ENCODE data around the gene ARID3B. TPM values are rescaled to one million over a fixed set of nuclear protein-coding genes. Genes with fewer than 3 reads are reported as not detected.

ARID3B gene
- total and polyA plus RNA-seq, 9 donors, result 1.2 to 4.9 (median 2.7) TPM

DNA sequence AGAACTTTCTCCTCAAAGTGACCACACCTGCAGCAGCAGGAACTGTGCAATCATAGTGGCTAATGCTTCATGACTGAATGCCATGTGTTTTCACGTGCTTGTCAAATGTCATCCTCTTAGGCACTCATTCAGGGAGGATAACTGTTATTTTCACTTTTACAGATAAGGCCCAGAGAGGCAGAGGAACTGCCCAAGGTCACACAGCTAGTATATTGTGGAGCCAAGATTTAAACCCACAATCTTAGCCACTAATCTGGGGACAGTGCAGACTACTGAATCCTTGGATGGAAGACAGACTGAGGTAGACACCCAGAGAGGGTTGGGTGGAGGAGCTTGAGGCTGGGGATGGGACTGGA lies 64.8 kb downstream of the ARID3B start:
- intact Hi-C loops (cut with DNase I), result no loop called here
- WGBS, 3 donors, result 50 to 58% (median 56%) methylated on average over 1 of the region's 1 CpG

DNA sequence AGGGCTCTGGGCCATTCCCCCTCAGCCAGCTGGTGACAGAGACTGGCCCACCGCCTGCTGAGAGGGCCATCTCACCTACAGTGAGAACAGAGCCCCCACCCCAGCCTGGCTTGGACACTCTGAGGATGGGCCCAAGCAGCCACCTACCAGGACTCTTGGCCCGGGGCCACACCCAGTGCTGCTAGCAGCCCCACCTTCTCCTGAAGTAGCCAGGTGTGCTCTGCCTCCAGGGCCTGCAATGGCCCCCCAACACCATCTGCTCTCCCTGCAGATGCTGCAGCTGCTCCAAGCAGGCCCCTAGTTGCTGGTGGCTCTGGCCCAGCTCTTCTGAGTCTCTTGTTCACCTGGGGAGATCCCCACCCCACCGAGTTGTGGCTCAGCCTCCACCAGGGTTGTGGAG lies 67.8 kb downstream of the ARID3B start:
- Histone ChIP-seq H3K9me3 (no peaks in the 10 kb centered on the region), H3K27ac (no peak overlapping the region), H3K4me1 (ENCODE audit: insufficient read depth) (peaks cover 9% of the 10 kb centered on the region), H3K4me3 (no peak overlapping the region), H3K36me3 (no peaks in the 10 kb centered on the region), H3K27me3 (no peaks in the 10 kb centered on the region)
- 70 to 93% (median 75%) methylated on average over 3 of the region's 3 CpGs for WGBS, 3 donors
- intact Hi-C loops (cut with DNase I), result no loop called here
- no peak for TF ChIP-seq POLR2A (IDR thresholded peaks at IDR 0.05)
- no peak for TF ChIP-seq EP300 (IDR thresholded peaks at IDR 0.05)
- TF ChIP-seq, protein P1, sequence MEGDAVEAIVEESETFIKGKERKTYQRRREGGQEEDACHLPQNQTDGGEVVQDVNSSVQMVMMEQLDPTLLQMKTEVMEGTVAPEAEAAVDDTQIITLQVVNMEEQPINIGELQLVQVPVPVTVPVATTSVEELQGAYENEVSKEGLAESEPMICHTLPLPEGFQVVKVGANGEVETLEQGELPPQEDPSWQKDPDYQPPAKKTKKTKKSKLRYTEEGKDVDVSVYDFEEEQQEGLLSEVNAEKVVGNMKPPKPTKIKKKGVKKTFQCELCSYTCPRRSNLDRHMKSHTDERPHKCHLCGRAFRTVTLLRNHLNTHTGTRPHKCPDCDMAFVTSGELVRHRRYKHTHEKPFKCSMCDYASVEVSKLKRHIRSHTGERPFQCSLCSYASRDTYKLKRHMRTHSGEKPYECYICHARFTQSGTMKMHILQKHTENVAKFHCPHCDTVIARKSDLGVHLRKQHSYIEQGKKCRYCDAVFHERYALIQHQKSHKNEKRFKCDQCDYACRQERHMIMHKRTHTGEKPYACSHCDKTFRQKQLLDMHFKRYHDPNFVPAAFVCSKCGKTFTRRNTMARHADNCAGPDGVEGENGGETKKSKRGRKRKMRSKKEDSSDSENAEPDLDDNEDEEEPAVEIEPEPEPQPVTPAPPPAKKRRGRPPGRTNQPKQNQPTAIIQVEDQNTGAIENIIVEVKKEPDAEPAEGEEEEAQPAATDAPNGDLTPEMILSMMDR (IDR thresholded peaks at IDR 0.05), result no peak
- DNase-seq, result no peak

More for the DNA sequence above, 64.8 kb downstream of the ARID3B start:
- no peaks in the 10 kb centered on the region for H3K9me3 ChIP-seq
- no peak overlapping the region for H3K4me3 ChIP-seq
- H3K27me3 ChIP-seq, result no peaks in the 10 kb centered on the region
- peaks cover 5% of the 10 kb centered on the region for H3K4me1 ChIP-seq (ENCODE audit: insufficient read depth)
- H3K27ac ChIP-seq, result no peak overlapping the region
- no peaks in the 10 kb centered on the region for H3K36me3 ChIP-seq
- no peak for TF ChIP-seq POLR2A (IDR thresholded peaks at IDR 0.05)
- TF ChIP-seq, protein P1 (IDR thresholded peaks at IDR 0.05), result no peak
- TF ChIP-seq EP300 (IDR thresholded peaks at IDR 0.05), result no peak
- no peak for DNase-seq

DNA sequence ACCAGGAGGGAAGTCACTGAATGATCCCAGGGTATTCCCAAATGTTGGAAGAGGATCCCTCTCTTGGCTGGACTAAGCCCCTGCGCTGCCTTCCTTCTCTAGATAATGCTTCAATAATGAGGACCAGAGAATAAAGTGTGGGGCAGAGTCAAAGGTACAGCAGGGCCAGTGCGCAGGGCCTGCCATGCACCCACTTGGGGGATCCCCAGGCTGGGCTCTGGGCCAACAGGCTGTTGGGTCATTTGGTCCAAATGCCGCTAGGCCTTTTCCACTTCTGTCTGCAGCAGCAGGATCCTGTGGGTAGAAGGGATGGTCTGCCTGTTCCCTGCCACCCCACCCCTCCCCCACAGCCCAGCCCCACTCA lies 68.9 kb downstream of the ARID3B start:
- Histone ChIP-seq H3K4me1 (ENCODE audit: insufficient read depth) (peaks cover 9% of the 10 kb centered on the region), H3K27ac (no peak overlapping the region), H3K9me3 (no peaks in the 10 kb centered on the region), H3K36me3 (no peaks in the 10 kb centered on the region), H3K4me3 (no peak overlapping the region), H3K27me3 (no peaks in the 10 kb centered on the region)
- DNase-seq, result no peak
- 39 to 66% (median 43%) methylated on average over 3 of the region's 3 CpGs for WGBS, 3 donors
- intact Hi-C loops (cut with DNase I), result no loop called here
- TF ChIP-seq, protein P1 (IDR thresholded peaks at IDR 0.05), result no peak
- TF ChIP-seq POLR2A (IDR thresholded peaks at IDR 0.05), result no peak
- TF ChIP-seq EP300 (IDR thresholded peaks at IDR 0.05), result no peak

DNA sequence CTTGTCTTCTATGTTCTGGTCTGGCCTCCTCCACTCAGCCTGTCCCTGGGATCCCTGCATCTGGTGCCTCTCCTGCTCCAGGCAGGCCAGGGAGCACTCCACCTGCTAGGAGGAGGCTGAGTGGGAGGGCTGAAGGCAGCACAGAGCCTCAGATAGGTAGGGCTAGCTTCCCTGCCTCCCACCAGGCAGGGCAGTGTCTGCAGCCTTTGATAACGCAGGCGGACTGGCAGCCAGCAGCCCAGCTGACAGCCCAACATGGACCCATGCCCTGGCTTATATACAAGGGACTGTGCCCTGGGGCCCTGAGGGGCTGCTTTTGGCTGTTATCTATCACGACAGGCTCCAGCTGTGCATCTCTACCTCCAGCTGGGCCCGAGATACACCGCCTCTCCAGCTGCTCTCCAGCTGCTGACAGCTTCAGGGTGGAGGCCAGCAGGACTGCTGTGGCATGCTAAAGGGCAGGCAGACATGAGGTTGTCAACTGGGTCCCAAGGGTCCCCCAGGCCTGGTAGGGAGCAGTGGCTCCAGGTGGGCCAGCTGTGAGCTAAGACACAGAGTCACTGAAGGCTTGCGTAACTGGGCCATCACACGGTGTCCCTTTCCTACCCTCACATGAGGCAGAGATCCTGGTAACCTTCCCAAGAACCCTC lies 69.4 kb downstream of the ARID3B start:
- intact Hi-C loops (cut with DNase I), result no loop called here

More for the DNA sequence above, 69.4 kb downstream of the ARID3B start:
- Histone ChIP-seq H3K9me3 (no peaks in the 10 kb centered on the region), H3K27ac (no peak overlapping the region), H3K4me3 (no peak overlapping the region), H3K27me3 (no peaks in the 10 kb centered on the region), H3K4me1 (ENCODE audit: insufficient read depth) (peaks cover 9% of the 10 kb centered on the region), H3K36me3 (no peaks in the 10 kb centered on the region)
- TF ChIP-seq POLR2A (IDR thresholded peaks at IDR 0.05) (no peak), EP300 (IDR thresholded peaks at IDR 0.05) (no peak)
- TF ChIP-seq, protein P1 (IDR thresholded peaks at IDR 0.05), result no peak
- DNase-seq, result peak in 2 of 5 donors; percentile 43 to 52
- WGBS, 3 donors, result 11 to 33% (median 13%) methylated on average over 7 of the region's 7 CpGs
